ENCODE data around the gene SGPL1.

GRCh38 chr10:70773965-70774809 lies 41.6 kb upstream of the SGPL1 start:
- TF ChIP-seq CTCF (conservative IDR thresholded peaks at IDR 0.05; ENCODE audit: low read depth in 2 of 2) (no peak), POLR2AphosphoS5 (IDR thresholded peaks at IDR 0.05; ENCODE audit: low read depth) (no peak), EZH2 (IDR thresholded peaks at IDR 0.05; ENCODE audit: low read depth, unreplicated experiment) (no peak), REST (IDR thresholded peaks at IDR 0.05; ENCODE audit: unreplicated experiment) (no peak), CREB1 (CRISPR knock-in tag; IDR thresholded peaks at IDR 0.05; ENCODE audit: low read depth) (no peak), EZH2phosphoT487 (IDR thresholded peaks at IDR 0.05; ENCODE audit: unreplicated experiment) (no peak), JUNB (IDR thresholded peaks at IDR 0.05; ENCODE audit: unreplicated experiment) (no peak)

Data from GM23338 (cell line).